HG03045 (cell line): ENCODE measurements around the gene SOX9.

Experiments used
- ATAC-seq: cut with Tn5 transposase; IDR thresholded peaks from one replicate; pipeline ENCODE4 v1.9.1; 2021; ENCODE audit warnings: mild to moderate bottlenecking, moderate library complexity; ENCODE audit not compliant: unreplicated experiment

Gene SOX9

DNA sequence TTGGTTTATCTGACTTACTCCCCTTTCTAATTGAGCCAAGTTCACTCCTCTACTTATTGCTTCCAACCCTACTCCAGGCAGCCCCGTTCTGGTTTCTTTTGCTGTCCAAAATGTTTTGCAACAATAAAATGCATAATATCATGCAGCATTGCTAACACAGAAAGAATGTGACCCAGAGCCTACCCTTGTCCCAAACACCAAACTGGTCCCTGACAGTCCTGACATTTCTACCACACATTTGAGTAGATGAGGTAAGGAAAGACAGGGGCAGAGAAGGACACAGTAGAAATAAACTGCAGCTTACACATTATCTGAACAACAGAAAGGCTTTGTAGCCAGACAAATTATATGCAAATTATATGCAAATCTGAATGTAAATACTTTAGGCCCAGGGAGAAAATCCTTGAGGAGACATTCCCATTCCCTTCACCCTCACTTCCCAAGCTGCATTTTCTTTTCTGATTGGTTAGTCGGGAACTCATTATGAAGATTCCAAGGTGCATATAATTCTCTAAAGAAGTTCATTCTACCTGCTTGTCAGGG, 31.6 kb downstream of the SOX9 start:
- no peak for ATAC-seq

DNA sequence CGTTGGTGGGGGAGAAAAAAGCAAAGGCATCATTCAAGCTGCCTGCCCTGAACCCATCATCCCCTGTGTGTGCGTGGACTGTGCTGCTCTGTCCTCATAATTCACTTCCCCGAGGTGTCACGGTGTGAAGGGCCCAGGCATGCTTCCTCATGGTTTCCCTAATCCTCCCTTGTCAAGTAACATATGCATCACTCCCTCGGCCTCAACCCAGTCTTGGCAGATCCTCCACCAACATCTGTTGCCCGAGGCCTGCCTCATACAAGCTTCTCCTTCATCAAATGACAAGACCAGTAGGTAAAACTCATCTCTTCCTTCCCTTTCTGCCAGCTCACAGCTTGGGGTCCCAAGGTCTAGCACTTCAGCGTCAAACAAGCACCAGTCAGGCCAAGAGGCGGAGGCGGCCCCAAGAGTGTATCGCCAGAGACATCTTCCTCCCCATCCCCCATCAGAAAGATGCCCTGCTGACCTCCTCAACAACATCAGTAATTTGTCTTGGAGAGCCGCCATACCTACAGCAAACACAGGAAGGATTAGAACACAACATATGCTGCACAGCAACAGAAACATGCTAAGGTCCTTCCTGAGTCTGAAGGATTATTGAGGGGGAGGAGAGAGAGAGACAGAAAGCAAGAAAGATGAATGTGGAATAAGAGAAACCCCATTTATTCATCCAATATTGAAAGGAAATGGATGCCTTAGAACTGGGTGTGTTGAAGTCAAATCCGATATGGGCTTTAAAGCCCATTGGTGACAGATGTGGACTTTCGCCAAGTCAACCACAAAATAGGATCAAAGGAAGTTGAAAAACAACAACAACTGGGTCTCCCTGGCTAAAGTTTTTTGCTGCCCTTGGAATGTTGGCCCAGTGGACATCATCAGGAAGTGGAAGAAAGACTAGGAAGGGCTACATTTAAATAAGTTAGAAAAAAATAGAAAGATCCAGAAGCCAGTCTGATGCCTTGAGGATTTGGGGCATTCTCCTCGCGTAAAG, 38.4 kb downstream of the SOX9 start:
- no peak for ATAC-seq

DNA sequence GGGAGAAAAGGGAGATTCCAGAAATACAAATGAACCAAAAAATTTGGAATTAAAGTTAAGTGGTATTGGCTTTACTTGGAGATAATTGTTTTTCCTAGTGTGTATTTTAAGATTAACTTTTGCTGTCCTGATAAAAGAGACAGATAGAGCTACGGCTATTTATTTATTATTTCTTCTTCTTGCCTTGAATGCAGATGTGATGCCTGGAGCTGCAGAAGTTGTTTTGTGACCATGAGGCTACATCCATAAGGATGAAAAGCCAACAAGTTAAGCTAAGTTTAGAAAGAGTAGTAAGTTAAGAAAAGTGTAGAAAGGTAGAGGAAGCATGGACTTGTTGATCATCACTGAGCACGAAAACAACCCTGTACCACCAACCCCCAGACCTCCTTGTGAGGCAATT, 41.7 kb downstream of the SOX9 start:
- no peak for ATAC-seq

DNA sequence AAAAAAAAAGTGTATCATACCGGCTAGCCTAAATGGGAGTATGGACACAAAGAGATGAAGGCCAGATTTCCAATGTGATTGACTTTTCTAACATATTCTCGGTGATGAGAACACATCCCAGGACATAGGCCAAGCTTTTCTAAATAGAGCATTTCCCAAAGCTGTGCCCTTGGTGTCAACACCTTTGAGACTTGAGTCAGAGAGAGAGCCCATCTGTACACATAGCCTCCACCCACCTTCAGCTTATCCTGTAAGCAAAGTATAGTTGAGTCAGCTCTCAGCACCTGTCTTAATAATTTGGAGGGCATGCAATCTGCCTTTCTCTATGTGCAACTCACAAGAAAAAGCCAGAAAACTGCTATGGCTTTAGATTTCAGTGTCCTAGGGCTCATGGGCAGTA, 42.7 kb downstream of the SOX9 start:
- ATAC-seq, result no peak

DNA sequence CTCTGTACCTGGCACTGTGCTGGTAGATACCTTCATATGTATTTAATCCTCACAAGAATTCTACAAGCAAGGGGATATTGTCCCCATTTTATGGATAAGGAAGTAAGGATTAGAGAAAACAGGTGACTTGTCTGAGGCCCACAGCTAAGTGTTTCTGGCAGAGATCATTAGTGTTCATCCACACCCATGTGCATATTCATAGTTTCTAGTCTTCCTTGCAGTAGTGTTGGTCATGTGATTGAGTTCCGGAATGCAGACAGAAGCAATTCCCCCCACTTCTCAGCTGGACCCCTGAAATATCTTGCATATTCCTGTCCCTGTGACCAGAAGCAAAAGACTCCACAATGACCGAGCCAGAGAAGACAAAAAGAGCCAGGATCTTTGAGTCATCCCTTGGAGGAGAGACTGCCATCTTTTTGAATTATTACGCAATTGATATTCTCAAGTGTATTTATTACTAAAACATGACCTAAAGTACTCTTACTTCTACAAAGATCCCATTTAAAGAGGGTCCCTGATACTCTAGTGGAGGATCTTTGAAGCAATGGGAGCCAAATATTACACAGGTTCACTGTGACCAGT, 43.4 kb downstream of the SOX9 start:
- no peak for ATAC-seq

DNA sequence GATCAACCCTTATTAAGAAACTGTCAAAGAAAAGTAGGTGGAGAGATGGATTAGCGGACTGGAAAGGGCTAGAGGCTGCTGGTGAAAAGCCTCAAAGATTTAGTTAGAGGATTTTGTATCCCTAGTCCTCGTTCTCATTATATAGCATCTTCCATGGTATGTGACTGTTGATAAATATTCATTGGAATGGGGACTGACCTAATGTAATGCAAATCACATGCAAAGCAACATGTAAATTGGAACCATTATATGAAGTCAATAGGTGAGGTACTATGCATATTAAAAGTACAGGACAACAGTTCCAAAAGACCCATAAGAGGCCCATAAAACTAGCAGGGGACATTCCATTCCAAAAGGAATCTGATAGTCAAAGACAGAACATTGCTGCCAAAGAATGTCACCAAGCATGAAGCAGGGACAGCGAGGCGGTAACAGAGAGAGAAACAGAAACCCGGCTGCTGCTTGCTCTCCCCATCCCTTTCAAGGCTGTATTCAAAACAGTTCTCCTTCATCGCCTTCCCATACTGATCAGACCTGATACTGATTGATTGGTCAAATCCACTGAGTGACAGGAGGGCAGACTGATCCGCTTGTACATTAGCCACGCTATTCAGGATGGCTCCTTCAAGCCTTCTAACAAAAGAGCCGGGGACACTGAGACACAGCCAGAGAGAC, 44.5 kb downstream of the SOX9 start:
- ATAC-seq, result no peak

DNA sequence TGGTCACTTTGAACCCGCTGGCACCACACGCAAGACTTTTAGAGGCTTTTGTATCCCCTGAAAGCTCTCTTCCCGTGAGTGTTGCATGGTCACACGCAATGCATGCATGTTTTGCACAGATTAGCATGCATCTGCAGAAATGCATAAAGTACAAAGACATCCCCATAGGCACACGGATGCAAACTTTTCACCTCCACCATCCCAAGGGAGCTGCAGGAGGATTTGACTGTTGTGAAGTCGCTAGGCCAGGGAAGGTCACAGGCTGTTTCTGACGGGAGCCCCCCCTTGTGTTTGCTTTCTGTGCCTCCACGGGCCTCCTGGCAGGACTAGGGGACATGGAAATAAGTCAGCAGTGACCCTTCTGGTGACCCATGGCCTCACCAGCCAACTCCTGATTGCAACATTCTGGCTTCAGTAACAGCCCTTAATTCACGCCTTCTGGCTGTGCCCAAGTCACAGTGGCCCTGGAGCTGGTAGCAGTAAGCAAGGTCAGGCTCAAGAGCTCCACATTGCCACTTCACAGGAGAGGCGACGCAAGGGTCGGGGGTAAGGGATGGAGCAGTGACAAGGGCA, 45.1 kb downstream of the SOX9 start:
- ATAC-seq, result no peak

DNA sequence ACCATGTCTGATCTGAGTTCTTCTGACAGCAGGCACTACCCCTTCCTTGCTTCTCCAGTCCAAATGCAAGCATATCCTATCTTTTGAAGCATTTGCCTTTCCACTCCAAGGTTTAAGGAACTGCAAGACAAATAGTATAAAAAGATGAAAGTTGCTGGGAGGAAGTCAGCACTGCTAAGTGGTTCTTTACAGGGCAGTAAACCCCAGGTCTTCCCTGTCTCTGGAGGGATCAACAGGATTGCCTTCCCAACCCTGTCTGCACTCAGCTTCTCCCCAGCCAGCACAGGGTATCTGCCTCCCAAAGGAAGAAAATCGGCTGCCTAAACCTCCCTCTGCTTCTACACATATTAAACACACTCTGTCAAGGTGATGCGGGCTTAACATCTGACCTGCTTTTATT, 46.8 kb downstream of the SOX9 start:
- no peak for ATAC-seq

DNA sequence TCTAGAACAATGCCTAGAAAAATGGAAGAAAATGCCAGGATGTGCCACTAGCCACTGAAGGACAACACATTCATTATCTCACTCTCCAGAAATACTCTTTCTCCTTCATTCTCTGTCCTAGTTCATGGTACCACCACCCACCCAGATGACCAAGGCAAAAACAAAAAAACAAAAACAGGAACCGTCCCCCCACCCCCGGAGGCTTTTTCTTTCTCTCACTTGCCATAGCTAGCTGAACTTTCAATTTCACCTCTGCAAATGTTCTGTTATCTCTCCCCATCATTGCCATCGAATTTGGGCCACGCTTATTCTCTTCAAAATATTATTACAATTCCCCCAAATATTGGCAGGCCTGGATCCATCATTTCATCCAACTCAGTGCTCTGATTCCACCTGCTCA, 49.0 kb downstream of the SOX9 start:
- no peak for ATAC-seq

DNA sequence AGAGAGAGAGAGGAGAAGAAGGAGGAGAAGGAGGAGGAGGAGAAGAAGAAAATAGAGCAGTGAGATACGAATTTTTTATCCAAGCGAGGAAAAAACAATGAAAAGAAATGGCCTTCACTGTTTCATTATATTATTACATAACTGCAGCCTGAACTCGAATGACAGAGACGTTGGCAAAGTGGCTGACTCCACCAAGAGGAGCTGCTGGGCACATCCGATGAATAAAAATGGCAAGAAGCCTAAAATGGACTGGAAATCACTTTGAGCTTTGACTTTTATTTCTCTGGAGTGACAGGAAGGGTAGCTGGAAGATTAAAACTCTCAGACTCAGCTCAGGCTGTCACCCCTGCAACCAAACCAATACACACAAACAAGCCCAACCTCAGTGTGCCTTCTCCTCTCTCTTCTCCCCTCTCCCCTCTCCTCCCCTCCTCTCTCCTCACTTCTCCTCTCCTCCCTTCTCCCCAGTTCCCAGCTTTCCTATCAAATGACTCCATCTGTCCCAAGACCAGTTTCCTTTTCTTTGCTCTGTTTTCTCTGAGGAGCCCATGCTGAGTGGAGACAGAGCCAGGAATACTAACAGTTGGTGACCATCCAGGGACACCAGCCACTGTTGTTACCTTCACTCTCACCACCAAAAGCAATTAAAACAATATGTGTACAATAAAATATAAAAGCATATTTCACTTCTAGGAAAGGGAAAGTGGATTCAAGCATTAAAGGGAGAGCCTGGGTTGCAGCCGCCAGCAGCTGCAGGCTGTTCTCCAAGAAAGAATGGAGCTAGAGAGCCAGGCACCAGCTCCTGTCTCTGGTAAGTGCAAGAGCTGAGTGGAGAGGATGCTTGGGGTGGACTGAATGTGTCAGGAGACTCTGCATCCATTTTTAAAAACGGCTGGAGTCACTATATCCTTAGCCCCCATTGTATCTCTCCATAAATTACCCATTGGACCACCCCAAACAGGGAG, 51.2 kb downstream of the SOX9 start:
- ATAC-seq, result no peak

DNA sequence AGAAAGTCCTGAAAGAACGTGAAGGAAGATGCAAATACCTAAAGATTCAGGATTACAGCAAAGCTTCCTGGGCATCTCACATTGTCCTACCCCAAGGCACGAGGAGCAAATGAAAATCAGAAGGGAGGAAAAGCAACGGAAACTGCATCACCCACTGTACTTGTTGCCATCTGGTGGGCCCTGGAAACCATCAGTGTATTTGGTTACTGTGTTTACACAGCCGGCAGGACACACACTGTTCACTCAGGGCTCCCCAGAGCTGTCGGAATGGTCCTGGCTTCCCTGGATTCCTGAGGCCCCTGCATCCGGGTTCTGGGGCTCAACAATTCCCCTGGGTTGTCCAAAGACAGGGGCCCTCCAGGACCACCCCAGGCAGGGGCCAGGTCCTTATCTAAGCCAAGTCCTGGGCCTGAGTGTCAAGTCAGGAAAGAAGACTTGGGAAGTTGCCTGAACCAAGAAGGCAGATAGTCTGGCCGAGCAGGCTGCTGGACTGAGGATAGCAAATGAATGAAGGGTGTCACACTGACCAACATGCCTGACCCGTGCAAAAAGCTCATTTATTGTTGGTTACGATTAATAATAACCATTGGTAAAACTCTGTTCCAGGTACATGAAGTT, 52.8 kb downstream of the SOX9 start:
- ATAC-seq, result no peak

DNA sequence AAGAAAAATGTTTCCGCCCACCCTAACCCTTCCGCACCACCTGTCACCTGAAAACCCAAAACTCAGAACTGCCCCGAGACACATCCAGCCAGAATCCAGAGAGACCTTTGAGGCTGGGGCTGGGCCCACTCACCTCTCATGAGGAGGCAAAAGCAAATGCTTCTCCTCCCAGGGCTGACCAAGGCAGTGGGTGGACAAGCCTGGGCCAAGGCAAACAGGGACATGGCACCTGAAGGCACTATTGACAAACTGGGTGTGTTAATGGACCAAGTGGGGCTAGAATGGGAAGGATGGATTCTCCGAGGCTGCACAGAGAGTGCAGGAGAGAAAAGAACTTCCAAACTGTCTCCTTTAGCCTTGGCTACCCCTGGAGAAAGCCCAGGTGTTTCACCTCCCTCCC, 54.4 kb downstream of the SOX9 start:
- no peak for ATAC-seq
